IMR-90 (cell line): Measurements from ENCODE around the gene GRAMD2A. TPM values are rescaled to one million over a fixed set of nuclear protein-coding genes. Genes with fewer than 3 reads are reported as not detected.

Source experiments
- ATAC-seq: fragments of 200-7000 bp; cut with Tn5 transposase; 2 replicates; pipeline ENCODE4 v1.9.1; 2020; ENCODE audit warnings: low read depth, mild to moderate bottlenecking, moderate library complexity
- BruUV-seq: library from RNA; stranded (reverse); fragments of 400-500 nt; replicated peaks from 2 replicates; lab custom pipeline; 2021; lab: Mats Ljungman, UMichigan
- CTCF ChIA-PET: fragments of 300-600 bp; formaldehyde crosslinking; extraction: SDS; loops from one replicate; lab custom pipeline; 2021; ENCODE audit warnings: antibody characterized with exemption; lab: Yijun Ruan, JAX
- POLR2A ChIA-PET: fragments of 300-600 bp; sonication (Branson Sonifier 250); formaldehyde crosslinking; loops from one replicate; lab custom pipeline; 2022; ENCODE audit warnings: antibody characterized with exemption; ENCODE audit not compliant: unreplicated experiment; lab: Charles Lee
- DNase-seq: peaks from one replicate; pipeline ENCODE4 v3.0.0; 2013
- H2AFZ ChIP-seq: replicated peaks from 2 replicates; pipeline ENCODE3; 2013; ENCODE audit warnings: low read length, mild to moderate bottlenecking; ENCODE audit not compliant: poor library complexity
- H2AK5ac ChIP-seq: 2 replicates; pipeline ENCODE4 v1.6.1; 2013; ENCODE audit warnings: low read depth, low read length, inconsistent platforms
- H2AK9ac ChIP-seq: replicated peaks from 2 replicates; pipeline ENCODE3; 2013; ENCODE audit warnings: mild to moderate bottlenecking, low read depth, low read length, moderate library complexity; ENCODE audit not compliant: poor library complexity
- H2BK120ac ChIP-seq: 2 replicates; pipeline ENCODE4 v1.6.1; 2013; ENCODE audit warnings: low read depth, low read length, inconsistent platforms
- H2BK15ac ChIP-seq: 3 replicates; pipeline ENCODE4 v1.6.1; 2013; ENCODE audit warnings: low read depth, low read length, inconsistent platforms
- H2BK20ac ChIP-seq: 2 replicates; pipeline ENCODE4 v1.6.1; 2013; ENCODE audit warnings: low read depth, mild to moderate bottlenecking, inconsistent platforms, low read length, moderate library complexity
- H2BK5ac ChIP-seq: 2 replicates; pipeline ENCODE4 v1.6.1; 2013; ENCODE audit warnings: mild to moderate bottlenecking, low read depth, low read length, inconsistent platforms; ENCODE audit not compliant: poor library complexity, severe bottlenecking
- H3K14ac ChIP-seq: replicated peaks from 2 replicates; pipeline ENCODE4 v1.6.1; 2013; ENCODE audit warnings: low read depth, low read length, inconsistent platforms
- H3K18ac ChIP-seq: 2 replicates; pipeline ENCODE4 v1.6.1; 2013; ENCODE audit warnings: low read depth, low read length, control low read depth
- H3K23ac ChIP-seq: 2 replicates; pipeline ENCODE4 v1.6.1; 2013; ENCODE audit warnings: low read depth, low read length, inconsistent platforms
- H3K27ac ChIP-seq: 2 replicates; pipeline ENCODE4 v1.5.1; 2013; ENCODE audit warnings: mild to moderate bottlenecking, control low read depth, low read length; ENCODE audit not compliant: insufficient read depth
- H3K27me3 ChIP-seq: 2 replicates; pipeline ENCODE4 v1.6.1; 2013; ENCODE audit warnings: low read length; ENCODE audit not compliant: control insufficient read depth, insufficient read depth
- H3K36me3 ChIP-seq: 2 replicates; pipeline ENCODE4 v1.6.1; 2013; ENCODE audit warnings: low read length, mixed read lengths; ENCODE audit not compliant: control insufficient read depth, insufficient read depth
- H3K4ac ChIP-seq: 2 replicates; pipeline ENCODE4 v1.6.1; 2013; ENCODE audit warnings: low read depth, low read length, inconsistent platforms
- H3K4me1 ChIP-seq: 2 replicates; pipeline ENCODE4 v1.6.1; 2013; ENCODE audit warnings: low read length, mixed read lengths; ENCODE audit not compliant: control insufficient read depth, insufficient read depth
- H3K4me2 ChIP-seq: 2 replicates; pipeline ENCODE4 v1.6.1; 2013; ENCODE audit warnings: low read depth, mild to moderate bottlenecking, control low read depth, low read length, moderate library complexity
- H3K4me3 ChIP-seq: 2 replicates; pipeline ENCODE4 v1.5.1; 2013; ENCODE audit warnings: low read depth, mild to moderate bottlenecking, control low read depth, low read length, moderate library complexity; ENCODE audit not compliant: insufficient read depth
- H3K56ac ChIP-seq: 2 replicates; pipeline ENCODE4 v1.6.1; 2013; ENCODE audit warnings: low read length, inconsistent platforms; ENCODE audit not compliant: insufficient read depth; ENCODE audit errors: extremely low read depth
- H3K79me1 ChIP-seq, 2 experiments: 2 replicates each; pipeline ENCODE4 v1.6.1; 2013; ENCODE audit warnings: low read length in 2 of 2, inconsistent platforms in 1 of 2, low read depth in 1 of 2
- H3K9ac ChIP-seq: 2 replicates; pipeline ENCODE4 v1.6.1; 2013; ENCODE audit warnings: low read depth, low read length, control low read depth
- H3K9me1 ChIP-seq: 2 replicates; pipeline ENCODE4 v1.6.1; 2013; ENCODE audit warnings: low read length, inconsistent platforms; ENCODE audit not compliant: insufficient read depth
- H3K9me3 ChIP-seq: 2 replicates; pipeline ENCODE4 v1.6.1; 2013; ENCODE audit warnings: low read length; ENCODE audit not compliant: control insufficient read depth, insufficient read depth
- H4K20me1 ChIP-seq: 2 replicates; pipeline ENCODE4 v1.6.1; 2013; ENCODE audit warnings: low read length, inconsistent platforms; ENCODE audit not compliant: insufficient read depth
- H4K5ac ChIP-seq: 2 replicates; pipeline ENCODE4 v1.6.1; 2013; ENCODE audit warnings: mild to moderate bottlenecking, low read depth, low read length, control low read depth
- H4K8ac ChIP-seq, 2 experiments: 2 replicates each; pipeline ENCODE4 v1.6.1; 2013; ENCODE audit warnings: low read depth in 2 of 2, low read length in 2 of 2, control low read depth in 1 of 2, inconsistent platforms in 1 of 2
- H4K91ac ChIP-seq: 2 replicates; pipeline ENCODE4 v1.6.1; 2013; ENCODE audit warnings: low read depth, low read length, inconsistent platforms; ENCODE audit not compliant: insufficient read depth
- CEBPB ChIP-seq: IDR thresholded peaks from 2 replicates; pipeline ENCODE4 v1.6.1; 2012; ENCODE audit warnings: low read depth, low read length, improper control_type of control experiment
- CHD1 ChIP-seq: IDR thresholded peaks from 2 replicates; pipeline ENCODE4 v1.6.1; 2012; ENCODE audit warnings: low read depth, low read length, improper control_type of control experiment
- FOS ChIP-seq: fragments of 150-350 bp; IDR thresholded peaks from 2 replicates; pipeline ENCODE4 v1.6.1; 2016; ENCODE audit warnings: low read depth, low read length
- MAFK ChIP-seq: IDR thresholded peaks from 2 replicates; pipeline ENCODE4 v1.6.1; 2012; ENCODE audit warnings: low read depth, low read length, improper control_type of control experiment
- POLR2A ChIP-seq: IDR thresholded peaks from 2 replicates; pipeline ENCODE4 v1.6.1; 2012; ENCODE audit warnings: mild to moderate bottlenecking, low read depth, low read length
- RAD21 ChIP-seq: IDR thresholded peaks from 2 replicates; pipeline ENCODE4 v1.6.1; 2012; ENCODE audit warnings: low read length, improper control_type of control experiment
- RCOR1 ChIP-seq: IDR thresholded peaks from 2 replicates; pipeline ENCODE4 v1.6.1; 2012; ENCODE audit warnings: mild to moderate bottlenecking, low read length, improper control_type of control experiment; ENCODE audit not compliant: insufficient replicate concordance
- WGBS, 2 experiments: methylation state at CpG; one replicate each; pipeline versions ENCODE4 v1.1.5 to v1.1.7; 2013; ENCODE audit warnings: missing lambda C conversion rate in 2 of 2; ENCODE audit not compliant: insufficient read length in 1 of 2; ENCODE audit errors: extremely low coverage in 2 of 2; 5-methylcytosine and 5-hydroxymethylcytosine counted together
- dilution Hi-C: fragments of 300-500 bp; cut with HindIII; formaldehyde crosslinking; loops from one replicate; pipeline ENCODE4 v1.14.3; 2018; ENCODE audit warnings: low sequenced_read_pairs; ENCODE audit not compliant: unreplicated experiment
- in situ Hi-C: fragments of 300-500 bp; cut with MboI; formaldehyde crosslinking; loops from 3 replicates; pipeline ENCODE4 v1.14.3; 2019; ENCODE audit warnings: low sequenced_read_pairs, inconsistent platforms, mixed read lengths
- intact Hi-C: fragments of 100-400 bp; cut with micrococcal nuclease; formaldehyde crosslinking; loops from 2 replicates; pipeline ENCODE4 v1.10.0; 2022
- polyA plus RNA-seq, 3 experiments: library from polyadenylated mRNA; depleted of rRNA; stranded (reverse); fragments of >200 nt; gene quantifications; 2 replicates each; pipeline ENCODE4 v1.2.3, GENCODE V29; 2012; ENCODE audit warnings: low replicate concordance in 1 of 3
- total RNA-seq: library from RNA; depleted of rRNA; stranded (reverse); fragments of >200 nt; gene quantifications from 2 replicates; pipeline ENCODE4 v1.2.3, GENCODE V29; 2012

Gene GRAMD2A
- total and polyA plus RNA-seq, 2 of the 4 experiments (the other 2 are of a cell fraction), result 0.14 to 0.18 TPM

DNA sequence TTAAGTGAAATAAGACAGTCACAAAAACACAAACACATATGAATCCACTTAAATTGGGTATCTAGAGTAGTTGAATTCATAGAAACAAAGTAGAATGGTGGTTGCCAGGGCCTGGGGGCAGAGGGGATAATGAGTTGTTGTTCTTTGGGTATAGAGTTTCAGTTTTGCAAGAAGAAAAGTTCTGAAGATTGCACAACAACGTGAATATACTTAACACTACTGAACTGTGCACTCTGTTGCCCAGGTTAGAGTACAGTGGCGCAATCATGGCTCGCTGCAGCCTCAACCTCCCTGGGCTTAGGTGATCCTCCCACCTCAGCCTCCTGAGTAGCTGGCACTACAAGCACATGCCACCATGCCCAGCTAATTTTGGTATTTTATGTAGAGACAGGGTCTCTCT is 14.9 kb downstream of the GRAMD2A start:
- H2AK9ac ChIP-seq, result no peak overlapping the region
- no peaks in the 10 kb centered on the region for H3K9me3 ChIP-seq
- no CpG with 5 or more reads among the region's 3 CpGs for WGBS, 2 experiments
- ATAC-seq, result no peak
- H3K27ac ChIP-seq, result no peak overlapping the region
- no peak overlapping the region for H3K56ac ChIP-seq
- no peaks in the 10 kb centered on the region; the same call in 1 of the 2 replicates for H4K20me1 ChIP-seq
- H3K79me1 ChIP-seq, result no peaks in the 10 kb centered on the region
- H4K91ac ChIP-seq, result no peak overlapping the region
- dilution Hi-C loops (no loop called here), in situ Hi-C loops (no loop called here), intact Hi-C loops (no loop called here)
- H3K14ac ChIP-seq, result no peak overlapping the region
- no peak overlapping the region for H2BK5ac ChIP-seq
- peaks cover 3% of the 10 kb centered on the region; the same call in 1 of the 2 replicates for H3K4me1 ChIP-seq
- no peak overlapping the region for H3K4ac ChIP-seq
- no peak overlapping the region for H3K9ac ChIP-seq
- no peak overlapping the region for H3K18ac ChIP-seq
- ChIA-PET CTCF (no interaction called here), POLR2A (no interaction called here)
- no peak for DNase-seq
- no peak overlapping the region for H3K4me3 ChIP-seq
- H2BK120ac ChIP-seq, result no peak overlapping the region
- H2BK20ac ChIP-seq, result no peak overlapping the region
- BruUV-seq, result no TSS peak
- no peak overlapping the region for H2AFZ ChIP-seq
- peaks cover 25% of the 10 kb centered on the region for H3K27me3 ChIP-seq
- H4K8ac ChIP-seq, result no peak overlapping the region
- H3K9me1 ChIP-seq, result no peaks in the 10 kb centered on the region
- no peak overlapping the region for H3K23ac ChIP-seq
- H3K36me3 ChIP-seq, result no peaks in the 10 kb centered on the region
- no peak overlapping the region for H3K4me2 ChIP-seq
- H2BK15ac ChIP-seq, result no peak overlapping the region
- no peak overlapping the region for H4K5ac ChIP-seq
- no peak overlapping the region for H2AK5ac ChIP-seq
- TF ChIP-seq POLR2A (no peak), MAFK (no peak), FOS (no peak), RCOR1 (no peak), RAD21 (no peak), CEBPB (peak; percentile 79), CHD1 (no peak)
